SH-SY5Y (cell line): ENCODE results near the gene UTS2B.

Experiments
- GATA2 ChIP-seq: IDR thresholded peaks from 2 replicates; pipeline ENCODE4 v1.6.1; 2011; ENCODE audit warnings: mild to moderate bottlenecking, low read depth, low read length
- GATA3 ChIP-seq: IDR thresholded peaks from 2 replicates; pipeline ENCODE4 v1.6.1; 2011; ENCODE audit warnings: low read depth, mild to moderate bottlenecking, low read length, moderate library complexity

GRCh38 chr3:191263850-191264249 lies 66.5 kb downstream of the UTS2B start:
- TF ChIP-seq GATA3 (no peak), GATA2 (no peak)
